IMR-90 (cell line): ENCODE data around the gene PDGFA. TPM values are rescaled to one million over a fixed set of nuclear protein-coding genes. Genes with fewer than 3 reads are reported as not detected.

ENCODE experiments used
- ATAC-seq: fragments of 200-7000 bp; cut with Tn5 transposase; 2 replicates; pipeline ENCODE4 v1.9.1; 2020; ENCODE audit warnings: low read depth, mild to moderate bottlenecking, moderate library complexity
- BruUV-seq: library from RNA; stranded (reverse); fragments of 400-500 nt; replicated peaks from 2 replicates; lab custom pipeline; 2021; lab: Mats Ljungman, UMichigan
- CTCF ChIA-PET: fragments of 300-600 bp; formaldehyde crosslinking; extraction: SDS; loops from one replicate; lab custom pipeline; 2021; ENCODE audit warnings: antibody characterized with exemption; lab: Yijun Ruan, JAX
- POLR2A ChIA-PET: fragments of 300-600 bp; sonication (Branson Sonifier 250); formaldehyde crosslinking; loops from one replicate; lab custom pipeline; 2022; ENCODE audit warnings: antibody characterized with exemption; ENCODE audit not compliant: unreplicated experiment; lab: Charles Lee
- DNase-seq: peaks from one replicate; pipeline ENCODE4 v3.0.0; 2013
- H2AFZ ChIP-seq: replicated peaks from 2 replicates; pipeline ENCODE3; 2013; ENCODE audit warnings: low read length, mild to moderate bottlenecking; ENCODE audit not compliant: poor library complexity
- H2AK5ac ChIP-seq: 2 replicates; pipeline ENCODE4 v1.6.1; 2013; ENCODE audit warnings: low read depth, low read length, inconsistent platforms
- H2AK9ac ChIP-seq: replicated peaks from 2 replicates; pipeline ENCODE3; 2013; ENCODE audit warnings: mild to moderate bottlenecking, low read depth, low read length, moderate library complexity; ENCODE audit not compliant: poor library complexity
- H2BK120ac ChIP-seq: 2 replicates; pipeline ENCODE4 v1.6.1; 2013; ENCODE audit warnings: low read depth, low read length, inconsistent platforms
- H2BK15ac ChIP-seq: 3 replicates; pipeline ENCODE4 v1.6.1; 2013; ENCODE audit warnings: low read depth, low read length, inconsistent platforms
- H2BK20ac ChIP-seq: 2 replicates; pipeline ENCODE4 v1.6.1; 2013; ENCODE audit warnings: low read depth, mild to moderate bottlenecking, inconsistent platforms, low read length, moderate library complexity
- H2BK5ac ChIP-seq: 2 replicates; pipeline ENCODE4 v1.6.1; 2013; ENCODE audit warnings: mild to moderate bottlenecking, low read depth, low read length, inconsistent platforms; ENCODE audit not compliant: poor library complexity, severe bottlenecking
- H3K14ac ChIP-seq: replicated peaks from 2 replicates; pipeline ENCODE4 v1.6.1; 2013; ENCODE audit warnings: low read depth, low read length, inconsistent platforms
- H3K18ac ChIP-seq: 2 replicates; pipeline ENCODE4 v1.6.1; 2013; ENCODE audit warnings: low read depth, low read length, control low read depth
- H3K23ac ChIP-seq: 2 replicates; pipeline ENCODE4 v1.6.1; 2013; ENCODE audit warnings: low read depth, low read length, inconsistent platforms
- H3K27ac ChIP-seq: 2 replicates; pipeline ENCODE4 v1.5.1; 2013; ENCODE audit warnings: mild to moderate bottlenecking, control low read depth, low read length; ENCODE audit not compliant: insufficient read depth
- H3K27me3 ChIP-seq: 2 replicates; pipeline ENCODE4 v1.6.1; 2013; ENCODE audit warnings: low read length; ENCODE audit not compliant: control insufficient read depth, insufficient read depth
- H3K36me3 ChIP-seq: 2 replicates; pipeline ENCODE4 v1.6.1; 2013; ENCODE audit warnings: low read length, mixed read lengths; ENCODE audit not compliant: control insufficient read depth, insufficient read depth
- H3K4ac ChIP-seq: 2 replicates; pipeline ENCODE4 v1.6.1; 2013; ENCODE audit warnings: low read depth, low read length, inconsistent platforms
- H3K4me1 ChIP-seq: 2 replicates; pipeline ENCODE4 v1.6.1; 2013; ENCODE audit warnings: low read length, mixed read lengths; ENCODE audit not compliant: control insufficient read depth, insufficient read depth
- H3K4me2 ChIP-seq: 2 replicates; pipeline ENCODE4 v1.6.1; 2013; ENCODE audit warnings: low read depth, mild to moderate bottlenecking, control low read depth, low read length, moderate library complexity
- H3K4me3 ChIP-seq: 2 replicates; pipeline ENCODE4 v1.5.1; 2013; ENCODE audit warnings: low read depth, mild to moderate bottlenecking, control low read depth, low read length, moderate library complexity; ENCODE audit not compliant: insufficient read depth
- H3K56ac ChIP-seq: 2 replicates; pipeline ENCODE4 v1.6.1; 2013; ENCODE audit warnings: low read length, inconsistent platforms; ENCODE audit not compliant: insufficient read depth; ENCODE audit errors: extremely low read depth
- H3K79me1 ChIP-seq, 2 experiments: 2 replicates each; pipeline ENCODE4 v1.6.1; 2013; ENCODE audit warnings: low read length in 2 of 2, inconsistent platforms in 1 of 2, low read depth in 1 of 2
- H3K9ac ChIP-seq: 2 replicates; pipeline ENCODE4 v1.6.1; 2013; ENCODE audit warnings: low read depth, low read length, control low read depth
- H3K9me1 ChIP-seq: 2 replicates; pipeline ENCODE4 v1.6.1; 2013; ENCODE audit warnings: low read length, inconsistent platforms; ENCODE audit not compliant: insufficient read depth
- H3K9me3 ChIP-seq: 2 replicates; pipeline ENCODE4 v1.6.1; 2013; ENCODE audit warnings: low read length; ENCODE audit not compliant: control insufficient read depth, insufficient read depth
- H4K20me1 ChIP-seq: 2 replicates; pipeline ENCODE4 v1.6.1; 2013; ENCODE audit warnings: low read length, inconsistent platforms; ENCODE audit not compliant: insufficient read depth
- H4K5ac ChIP-seq: 2 replicates; pipeline ENCODE4 v1.6.1; 2013; ENCODE audit warnings: mild to moderate bottlenecking, low read depth, low read length, control low read depth
- H4K8ac ChIP-seq, 2 experiments: 2 replicates each; pipeline ENCODE4 v1.6.1; 2013; ENCODE audit warnings: low read depth in 2 of 2, low read length in 2 of 2, control low read depth in 1 of 2, inconsistent platforms in 1 of 2
- H4K91ac ChIP-seq: 2 replicates; pipeline ENCODE4 v1.6.1; 2013; ENCODE audit warnings: low read depth, low read length, inconsistent platforms; ENCODE audit not compliant: insufficient read depth
- CHD1 ChIP-seq: IDR thresholded peaks from 2 replicates; pipeline ENCODE4 v1.6.1; 2012; ENCODE audit warnings: low read depth, low read length, improper control_type of control experiment
- FOS ChIP-seq: fragments of 150-350 bp; IDR thresholded peaks from 2 replicates; pipeline ENCODE4 v1.6.1; 2016; ENCODE audit warnings: low read depth, low read length
- MAFK ChIP-seq: IDR thresholded peaks from 2 replicates; pipeline ENCODE4 v1.6.1; 2012; ENCODE audit warnings: low read depth, low read length, improper control_type of control experiment
- MAZ ChIP-seq: IDR thresholded peaks from 2 replicates; pipeline ENCODE4 v1.6.1; 2012; ENCODE audit warnings: low read depth, mild to moderate bottlenecking, low read length, improper control_type of control experiment, moderate library complexity, borderline replicate concordance
- MXI1 ChIP-seq: IDR thresholded peaks from 2 replicates; pipeline ENCODE4 v1.6.1; 2012; ENCODE audit warnings: low read depth, mild to moderate bottlenecking, low read length, moderate library complexity, borderline replicate concordance
- NFE2L2 ChIP-seq: fragments of 150-350 bp; IDR thresholded peaks from 2 replicates; pipeline ENCODE4 v1.6.1; 2016; ENCODE audit warnings: low read depth, mild to moderate bottlenecking, low read length
- RAD21 ChIP-seq: IDR thresholded peaks from 2 replicates; pipeline ENCODE4 v1.6.1; 2012; ENCODE audit warnings: low read length, improper control_type of control experiment
- RFX5 ChIP-seq: IDR thresholded peaks from 2 replicates; pipeline ENCODE4 v1.8.0; 2012; ENCODE audit warnings: low read depth, mild to moderate bottlenecking, low read length, moderate library complexity
- WGBS, 2 experiments: methylation state at CpG; one replicate each; pipeline versions ENCODE4 v1.1.5 to v1.1.7; 2013; ENCODE audit warnings: missing lambda C conversion rate in 2 of 2; ENCODE audit not compliant: insufficient read length in 1 of 2; ENCODE audit errors: extremely low coverage in 2 of 2; 5-methylcytosine and 5-hydroxymethylcytosine counted together
- dilution Hi-C: fragments of 300-500 bp; cut with HindIII; formaldehyde crosslinking; loops from one replicate; pipeline ENCODE4 v1.14.3; 2018; ENCODE audit warnings: low sequenced_read_pairs; ENCODE audit not compliant: unreplicated experiment
- in situ Hi-C: fragments of 300-500 bp; cut with MboI; formaldehyde crosslinking; loops from 3 replicates; pipeline ENCODE4 v1.14.3; 2019; ENCODE audit warnings: low sequenced_read_pairs, inconsistent platforms, mixed read lengths
- intact Hi-C: fragments of 100-400 bp; cut with micrococcal nuclease; formaldehyde crosslinking; loops from 2 replicates; pipeline ENCODE4 v1.10.0; 2022
- polyA plus RNA-seq, 3 experiments: library from polyadenylated mRNA; depleted of rRNA; stranded (reverse); fragments of >200 nt; gene quantifications; 2 replicates each; pipeline ENCODE4 v1.2.3, GENCODE V29; 2012; ENCODE audit warnings: low replicate concordance in 1 of 3
- total RNA-seq: library from RNA; depleted of rRNA; stranded (reverse); fragments of >200 nt; gene quantifications from 2 replicates; pipeline ENCODE4 v1.2.3, GENCODE V29; 2012

The PDGFA gene
- total and polyA plus RNA-seq, 2 of the 4 experiments (the other 2 are of a cell fraction), result 3.3 to 3.8 TPM

DNA sequence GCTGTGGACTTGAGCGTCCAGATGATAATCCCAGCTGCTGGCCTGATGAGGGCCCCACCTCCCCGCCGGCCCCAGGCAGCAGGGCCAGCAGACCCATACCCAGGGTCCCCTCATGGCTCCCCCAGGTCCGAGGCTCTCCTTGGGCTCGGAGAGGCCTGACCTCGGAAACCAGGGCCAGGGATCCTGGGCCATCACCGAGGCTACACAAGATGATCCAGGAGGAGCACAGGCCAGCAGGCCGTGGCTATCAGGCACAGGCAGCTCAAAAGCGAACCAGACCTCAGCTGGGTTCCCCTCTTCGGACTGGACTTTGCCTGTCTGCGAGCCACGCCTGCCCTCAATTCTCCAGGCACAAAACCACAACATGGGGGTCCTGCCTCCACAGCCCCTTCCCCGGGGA lies 17.4 kb downstream of the PDGFA start:
- no peak overlapping the region for H3K4ac ChIP-seq
- H3K4me1 ChIP-seq, result no peaks in the 10 kb centered on the region
- no peak overlapping the region for H3K9ac ChIP-seq
- dilution Hi-C loops, result no loop called here
- TF ChIP-seq CHD1, result no peak
- no peak for TF ChIP-seq MXI1
- no peak for TF ChIP-seq MAZ
- no peak for TF ChIP-seq MAFK
- no peak for TF ChIP-seq FOS
- no peak for TF ChIP-seq RAD21
- TF ChIP-seq NFE2L2, result no peak
- no peak for TF ChIP-seq RFX5
- no peak overlapping the region for H3K23ac ChIP-seq
- peaks cover 7% of the 10 kb centered on the region for H3K36me3 ChIP-seq
- DNase-seq (no peak), ATAC-seq (no peak)
- CTCF ChIA-PET, result no interaction called here
- H3K27ac ChIP-seq, result no peak overlapping the region
- no peak overlapping the region for H2BK120ac ChIP-seq
- H3K56ac ChIP-seq, result no peak overlapping the region
- BruUV-seq, result no TSS peak
- H2BK20ac ChIP-seq, result no peak overlapping the region
- no peak overlapping the region for H4K5ac ChIP-seq
- no peaks in the 10 kb centered on the region; the same call in 1 of the 2 replicates for H3K9me3 ChIP-seq
- H2AFZ ChIP-seq, result no peak overlapping the region
- H4K8ac ChIP-seq, result no peak overlapping the region
- 89% methylated on average over 8 of the region's 13 CpGs; no CpG with 5 or more reads in 1 of the 2 experiments for WGBS, 2 experiments
- no peaks in the 10 kb centered on the region; a peak in 1 of 4 replicates for H3K79me1 ChIP-seq
- no peaks in the 10 kb centered on the region for H3K27me3 ChIP-seq
- no peak overlapping the region for H3K18ac ChIP-seq
- intact Hi-C loops, result no loop called here
- H4K91ac ChIP-seq, result no peak overlapping the region
- in situ Hi-C loops, result no loop called here
- no peak overlapping the region for H3K4me2 ChIP-seq
- no peak overlapping the region for H3K14ac ChIP-seq
- no peak overlapping the region for H2AK5ac ChIP-seq
- no peaks in the 10 kb centered on the region; the same call in 1 of the 2 replicates for H4K20me1 ChIP-seq
- no peak overlapping the region for H3K4me3 ChIP-seq
- H2BK5ac ChIP-seq, result no peak overlapping the region
- POLR2A ChIA-PET, result no interaction called here
- no peak overlapping the region for H2AK9ac ChIP-seq
- H3K9me1 ChIP-seq, result no peaks in the 10 kb centered on the region
- H2BK15ac ChIP-seq, result no peak overlapping the region
